ENCODE results near the gene TSPAN11. TPM values are rescaled to one million over a fixed set of nuclear protein-coding genes. Genes with fewer than 3 reads are reported as not detected.
A peak's percentile ranks its signal among the peaks of the same experiment; 100 is the strongest.

The TSPAN11 gene
- total RNA-seq, 2 donors from 2014 or later, result not detected

GRCh38 chr12:30967026-30967425 lies 40.5 kb downstream of the TSPAN11 start:
- no peak for DNase-seq (ENCODE audit: low spot score in 2 of 2)
- H3K36me3 Mint-ChIP-seq, result no peaks in the 10 kb centered on the region
- ATAC-seq, result no peak
- no peak overlapping the region for H3K27ac Mint-ChIP-seq
- H3K9me3 Mint-ChIP-seq, result no peaks in the 10 kb centered on the region

- no peak for ATAC-seq
- Mint-ChIP-seq H3K36me3 (no peaks in the 10 kb centered on the region), H3K9me3 (no peaks in the 10 kb centered on the region), H3K27ac (no peak overlapping the region)
- DNase-seq (ENCODE audit: low spot score in 2 of 2), result no peak
These were observed 41.7 kb downstream of the TSPAN11 start for GRCh38 chr12:30968211-30968610.

GRCh38 chr12:30969006-30969405 lies 42.5 kb downstream of the TSPAN11 start:
- no peak for DNase-seq (ENCODE audit: low spot score in 2 of 2)
- H3K36me3 Mint-ChIP-seq, result no peaks in the 10 kb centered on the region

GRCh38 chr12:30969606-30970395 lies 43.3 kb downstream of the TSPAN11 start:
- Mint-ChIP-seq H3K36me3 (no peaks in the 10 kb centered on the region), H3K9me3 (no peaks in the 10 kb centered on the region), H3K27ac (no peak overlapping the region)
- DNase-seq (ENCODE audit: low spot score in 2 of 2), result no peak
- ATAC-seq, result no peak

More at GRCh38 chr12:30969006-30969405, 42.5 kb downstream of the TSPAN11 start:
- ATAC-seq, result no peak
- H3K9me3 Mint-ChIP-seq, result no peaks in the 10 kb centered on the region
- no peak overlapping the region for H3K27ac Mint-ChIP-seq

GRCh38 chr12:30970559-30971197 lies 44.1 kb downstream of the TSPAN11 start:
- no peak overlapping the region for H3K27ac Mint-ChIP-seq
- ATAC-seq (no peak), DNase-seq (ENCODE audit: low spot score in 2 of 2) (no peak)
- no peaks in the 10 kb centered on the region for H3K36me3 Mint-ChIP-seq
- no peaks in the 10 kb centered on the region for H3K9me3 Mint-ChIP-seq

GRCh38 chr12:30972035-30972434 lies 45.5 kb downstream of the TSPAN11 start:
- Mint-ChIP-seq H3K36me3 (no peaks in the 10 kb centered on the region), H3K9me3 (no peaks in the 10 kb centered on the region), H3K27ac (no peak overlapping the region)
- ATAC-seq (no peak), DNase-seq (ENCODE audit: low spot score in 2 of 2) (no peak)

GRCh38 chr12:30973175-30973574 lies 46.6 kb downstream of the TSPAN11 start:
- DNase-seq (ENCODE audit: low spot score in 2 of 2) (no peak), ATAC-seq (no peak)
- H3K36me3 Mint-ChIP-seq, result no peaks in the 10 kb centered on the region
- H3K27ac Mint-ChIP-seq, result no peak overlapping the region
- H3K9me3 Mint-ChIP-seq, result no peaks in the 10 kb centered on the region

- no peak for ATAC-seq
- Mint-ChIP-seq H3K27ac (no peak overlapping the region), H3K9me3 (no peaks in the 10 kb centered on the region)
These were observed 47.3 kb downstream of the TSPAN11 start for GRCh38 chr12:30973830-30974229.

GRCh38 chr12:30974746-30975500 lies 48.4 kb downstream of the TSPAN11 start:
- DNase-seq (ENCODE audit: low spot score in 2 of 2) (no peak), ATAC-seq (no peak)
- H3K36me3 Mint-ChIP-seq, result no peaks in the 10 kb centered on the region
- H3K27ac Mint-ChIP-seq, result no peak overlapping the region
- H3K9me3 Mint-ChIP-seq, result no peaks in the 10 kb centered on the region

More at GRCh38 chr12:30973830-30974229, 47.3 kb downstream of the TSPAN11 start:
- no peak for DNase-seq (ENCODE audit: low spot score in 2 of 2)
- no peaks in the 10 kb centered on the region for H3K36me3 Mint-ChIP-seq

- ATAC-seq, result no peak
- DNase-seq (ENCODE audit: low spot score in 2 of 2), result no peak
- H3K27ac Mint-ChIP-seq, result peak overlapping the region in 1 of 2 donors; percentile 29
- H3K36me3 Mint-ChIP-seq, result no peaks in the 10 kb centered on the region
- H3K9me3 Mint-ChIP-seq, result no peaks in the 10 kb centered on the region
These were observed 49.0 kb downstream of the TSPAN11 start for GRCh38 chr12:30975581-30975980.

- H3K27ac Mint-ChIP-seq, result no peak overlapping the region
- no peaks in the 10 kb centered on the region for H3K36me3 Mint-ChIP-seq
- no peaks in the 10 kb centered on the region for H3K9me3 Mint-ChIP-seq
- ATAC-seq, result no peak
- DNase-seq (ENCODE audit: low spot score in 2 of 2), result no peak
These were observed 49.7 kb downstream of the TSPAN11 start for GRCh38 chr12:30976206-30976605.

- DNase-seq (ENCODE audit: low spot score in 2 of 2) (no peak), ATAC-seq (no peak)
- no peaks in the 10 kb centered on the region for H3K36me3 Mint-ChIP-seq
- H3K27ac Mint-ChIP-seq, result no peak overlapping the region
- no peaks in the 10 kb centered on the region for H3K9me3 Mint-ChIP-seq
These were observed 50.6 kb downstream of the TSPAN11 start for GRCh38 chr12:30977124-30977523.

- peak overlapping the region in 1 of 2 donors; percentile 17 for H3K27ac Mint-ChIP-seq
- ATAC-seq (no peak), DNase-seq (ENCODE audit: low spot score in 2 of 2) (no peak)
- no peaks in the 10 kb centered on the region for H3K36me3 Mint-ChIP-seq
- H3K9me3 Mint-ChIP-seq, result no peaks in the 10 kb centered on the region
These were observed 51.2 kb downstream of the TSPAN11 start for GRCh38 chr12:30977537-30978349.

GRCh38 chr12:30978639-30979038 lies 52.1 kb downstream of the TSPAN11 start:
- H3K36me3 Mint-ChIP-seq, result no peaks in the 10 kb centered on the region
- H3K27ac Mint-ChIP-seq, result no peak overlapping the region
- ATAC-seq (no peak), DNase-seq (ENCODE audit: low spot score in 2 of 2) (no peak)
- no peaks in the 10 kb centered on the region for H3K9me3 Mint-ChIP-seq

- H3K27ac Mint-ChIP-seq, result no peak overlapping the region
- no peaks in the 10 kb centered on the region for H3K36me3 Mint-ChIP-seq
- no peaks in the 10 kb centered on the region for H3K9me3 Mint-ChIP-seq
- ATAC-seq, result no peak
- DNase-seq (ENCODE audit: low spot score in 2 of 2), result no peak
These were observed 53.1 kb downstream of the TSPAN11 start for GRCh38 chr12:30979371-30980259.

Measured in activated naive CD4-positive, alpha-beta T cell treated with anti-CD3 and anti-CD28 coated beads, Interleukin-2, amount 50 U/mL, for 72 hours (primary cell).